ENCODE measurements around the gene ZBTB32. TPM values are rescaled to one million over a fixed set of nuclear protein-coding genes. Genes with fewer than 3 reads are reported as not detected.

ZBTB32 gene
- total RNA-seq, 1 experiment from 2014 or later = not detected

DNA sequence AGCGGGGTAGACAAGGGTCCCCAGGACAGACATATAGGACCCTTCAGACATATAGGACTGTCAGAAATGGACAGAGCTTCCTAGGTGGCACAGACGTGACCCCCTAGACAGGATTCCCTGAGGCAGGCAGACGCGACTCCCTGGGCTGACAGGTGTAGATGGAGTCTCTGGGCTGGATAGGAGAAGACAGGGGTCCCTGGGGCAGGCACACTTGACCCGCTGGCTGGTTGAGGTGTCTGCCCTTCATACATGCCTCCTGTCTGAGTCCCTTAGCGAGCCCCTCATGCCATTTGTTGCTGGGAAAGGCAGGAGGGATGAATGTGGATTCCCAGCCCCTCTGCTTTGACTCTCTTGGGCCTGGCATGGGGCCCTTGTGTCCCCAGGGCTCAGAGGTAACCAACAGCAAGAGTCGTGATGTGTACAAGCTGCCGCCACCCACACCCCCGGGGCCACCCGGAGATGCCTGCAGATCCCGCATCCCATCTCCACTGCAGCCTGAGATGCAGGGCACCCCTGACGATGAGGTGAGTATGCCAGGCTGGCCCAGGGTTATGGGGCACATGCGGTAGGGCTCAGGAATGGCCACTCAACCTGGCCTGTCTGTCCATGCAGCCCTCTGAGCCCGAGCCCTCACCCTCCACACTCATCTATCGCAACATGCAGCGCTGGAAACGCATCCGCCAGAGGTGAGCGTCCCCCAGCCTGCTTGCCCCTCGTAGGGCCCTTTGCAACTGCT, 49.4 kb downstream of the ZBTB32 start:
- H3K9me2 ChIP-seq (ENCODE audit: insufficient read depth) = no peaks in the 10 kb centered on the region
- no peak overlapping the region for H3K4me3 ChIP-seq (replicated peaks in 1 of 2; ENCODE audit: low read depth in 1 of 2, low read length in 2 of 2)
- no peak overlapping the region for H2AFZ ChIP-seq (ENCODE audit: low read depth, low read length, poor library complexity, severe bottlenecking)
- BruUV-seq (replicated peaks) = no TSS peak
- CTCF ChIA-PET = no interaction called here
- no peak overlapping the region for H3K4me2 ChIP-seq (ENCODE audit: low read length)
- no peaks in the 10 kb centered on the region; a peak in 2 of 4 replicates for H3K36me3 ChIP-seq (ENCODE audit: control insufficient read depth in 1 of 2, insufficient read depth in 2 of 2, low read length in 2 of 2)
- no peak overlapping the region for H3K9ac ChIP-seq (ENCODE audit: low read length)
- no peak for ATAC-seq
- RAD21 ChIA-PET (ENCODE audit: low non-redundant PET in 1 of 2, low total read pairs in 2 of 2, uncharacterized antibody in 2 of 2, unreplicated experiment in 2 of 2) = no interaction called here
- no peaks in the 10 kb centered on the region for H3K9me3 ChIP-seq (ENCODE audit: control insufficient read depth in 1 of 2, insufficient read depth in 1 of 2, low read depth in 1 of 2, low read length in 2 of 2)
- intact Hi-C loops (cut with micrococcal nuclease) = no loop called here
- peaks cover 13 to 14% of the 10 kb centered on the region in 2 experiments for H3K4me1 ChIP-seq (ENCODE audit: control insufficient read depth in 1 of 2, insufficient read depth in 2 of 2, low read length in 2 of 2)
- H3K27ac ChIP-seq (ENCODE audit: low read depth, low read length) = no peak overlapping the region
- TF ChIP-seq ZFX (IDR thresholded peaks at IDR 0.05) (no peak), ELF1 (IDR thresholded peaks at IDR 0.05; ENCODE audit: borderline replicate concordance, low read depth) (no peak), CTCF (IDR thresholded peaks at IDR 0.05 in 2 of 3, conservative IDR thresholded peaks at IDR 0.05 in 1 of 3; ENCODE audit: borderline replicate concordance in 1 of 3, insufficient read depth in 1 of 3, low read depth in 2 of 3, low read length in 2 of 3) (no peak), EGR1 (IDR thresholded peaks at IDR 0.05; ENCODE audit: low read depth) (no peak), CBX3 (IDR thresholded peaks at IDR 0.05; ENCODE audit: low read depth) (no peak), ZNF274 (IDR thresholded peaks at IDR 0.05; ENCODE audit: low read depth, low read length) (no peak), JUND (IDR thresholded peaks at IDR 0.05) (no peak), FOSL1 (IDR thresholded peaks at IDR 0.05; ENCODE audit: low read depth) (no peak), REST (IDR thresholded peaks at IDR 0.05; ENCODE audit: low read depth) (no peak), TCF7L2 (IDR thresholded peaks at IDR 0.05; ENCODE audit: borderline replicate concordance, extremely low read depth, insufficient read depth, insufficient read length) (no peak), EZH2 (IDR thresholded peaks at IDR 0.05) (no peak), SP1 (IDR thresholded peaks at IDR 0.05; ENCODE audit: low read depth) (no peak), SIN3A (IDR thresholded peaks at IDR 0.05; ENCODE audit: low read depth) (no peak), RAD21 (IDR thresholded peaks at IDR 0.05; ENCODE audit: low read depth) (no peak), CEBPB (IDR thresholded peaks at IDR 0.05; ENCODE audit: low read depth) (no peak), YY1 (IDR thresholded peaks at IDR 0.05; ENCODE audit: extremely low read depth, insufficient replicate concordance, low read depth, low read length) (no peak)
- TF ChIP-seq, protein P1, sequence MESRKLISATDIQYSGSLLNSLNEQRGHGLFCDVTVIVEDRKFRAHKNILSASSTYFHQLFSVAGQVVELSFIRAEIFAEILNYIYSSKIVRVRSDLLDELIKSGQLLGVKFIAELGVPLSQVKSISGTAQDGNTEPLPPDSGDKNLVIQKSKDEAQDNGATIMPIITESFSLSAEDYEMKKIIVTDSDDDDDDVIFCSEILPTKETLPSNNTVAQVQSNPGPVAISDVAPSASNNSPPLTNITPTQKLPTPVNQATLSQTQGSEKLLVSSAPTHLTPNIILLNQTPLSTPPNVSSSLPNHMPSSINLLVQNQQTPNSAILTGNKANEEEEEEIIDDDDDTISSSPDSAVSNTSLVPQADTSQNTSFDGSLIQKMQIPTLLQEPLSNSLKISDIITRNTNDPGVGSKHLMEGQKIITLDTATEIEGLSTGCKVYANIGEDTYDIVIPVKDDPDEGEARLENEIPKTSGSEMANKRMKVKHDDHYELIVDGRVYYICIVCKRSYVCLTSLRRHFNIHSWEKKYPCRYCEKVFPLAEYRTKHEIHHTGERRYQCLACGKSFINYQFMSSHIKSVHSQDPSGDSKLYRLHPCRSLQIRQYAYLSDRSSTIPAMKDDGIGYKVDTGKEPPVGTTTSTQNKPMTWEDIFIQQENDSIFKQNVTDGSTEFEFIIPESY (IDR thresholded peaks at IDR 0.05; ENCODE audit: extremely low read depth, insufficient replicate concordance, low read length) = no peak
- TF ChIP-seq, protein P2, sequence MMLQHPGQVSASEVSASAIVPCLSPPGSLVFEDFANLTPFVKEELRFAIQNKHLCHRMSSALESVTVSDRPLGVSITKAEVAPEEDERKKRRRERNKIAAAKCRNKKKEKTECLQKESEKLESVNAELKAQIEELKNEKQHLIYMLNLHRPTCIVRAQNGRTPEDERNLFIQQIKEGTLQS (IDR thresholded peaks at IDR 0.05) = no peak
- TF ChIP-seq, protein P3, sequence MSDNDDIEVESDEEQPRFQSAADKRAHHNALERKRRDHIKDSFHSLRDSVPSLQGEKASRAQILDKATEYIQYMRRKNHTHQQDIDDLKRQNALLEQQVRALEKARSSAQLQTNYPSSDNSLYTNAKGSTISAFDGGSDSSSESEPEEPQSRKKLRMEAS (IDR thresholded peaks at IDR 0.05) = no peak
- DNase-seq (ENCODE audit: low read depth, low spot score) = no peak
- H3K27me3 ChIP-seq (ENCODE audit: insufficient read depth, low read length) = no peaks in the 10 kb centered on the region
- H3K79me2 ChIP-seq (ENCODE audit: insufficient read depth, low read length) = peaks cover 9% of the 10 kb centered on the region
- no peaks in the 10 kb centered on the region for H4K20me1 ChIP-seq (ENCODE audit: insufficient read depth)
- POLR2A ChIA-PET = no interaction called here

All from HCT116 (cell line).